ENCODE measurements around the gene PDZK1. TPM values are rescaled to one million over a fixed set of nuclear protein-coding genes. Genes with fewer than 3 reads are reported as not detected.

Gene PDZK1
- total RNA-seq, 1 donor from 2014 or later: 0.41 TPM

DNA sequence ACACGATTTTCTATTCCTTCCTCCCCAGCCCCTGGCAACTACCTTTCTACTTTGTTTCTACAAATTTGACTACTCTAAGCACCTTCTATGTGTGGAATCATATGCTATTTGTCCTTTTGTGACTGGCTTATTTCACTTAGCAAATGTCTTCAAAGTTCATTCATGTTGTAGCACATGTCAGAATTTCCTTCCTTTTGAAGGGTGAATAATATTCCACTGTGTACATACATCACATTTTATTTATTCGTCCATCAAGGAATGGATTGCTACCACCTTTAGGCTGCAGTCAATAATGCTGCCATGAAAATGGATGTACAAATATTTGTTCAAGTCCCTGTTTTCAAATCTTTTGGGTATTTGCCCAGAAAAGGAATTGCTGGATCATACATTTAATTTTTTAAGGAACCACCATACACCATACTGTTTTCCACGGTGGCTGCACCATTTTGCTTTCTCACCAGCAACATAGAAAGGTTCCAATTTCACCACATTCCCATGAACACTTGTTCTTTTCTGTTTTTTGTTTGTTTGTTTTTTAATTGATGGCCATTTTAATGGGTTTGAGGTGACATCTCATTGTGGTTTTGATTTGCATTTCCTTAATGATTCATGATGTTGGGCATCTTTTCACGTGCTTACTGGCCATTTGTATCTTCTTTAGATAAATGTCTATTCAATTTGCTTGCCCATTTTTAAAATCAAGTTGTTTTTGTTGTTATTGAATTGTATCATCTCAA, 3.3 kb upstream of the PDZK1 start:
- Mint-ChIP-seq H3K4me3 (ENCODE audit: unreplicated experiment) (no peak overlapping the region), H3K9me3 (ENCODE audit: unreplicated experiment) (no peaks in the 10 kb centered on the region), H3K4me1 (ENCODE audit: unreplicated experiment) (no peaks in the 10 kb centered on the region), H3K36me3 (ENCODE audit: low read depth, unreplicated experiment) (no peaks in the 10 kb centered on the region), H3K27ac (ENCODE audit: unreplicated experiment) (no peak overlapping the region), H3K27me3 (ENCODE audit: unreplicated experiment) (no peaks in the 10 kb centered on the region)
- TF ChIP-seq, protein P1, sequence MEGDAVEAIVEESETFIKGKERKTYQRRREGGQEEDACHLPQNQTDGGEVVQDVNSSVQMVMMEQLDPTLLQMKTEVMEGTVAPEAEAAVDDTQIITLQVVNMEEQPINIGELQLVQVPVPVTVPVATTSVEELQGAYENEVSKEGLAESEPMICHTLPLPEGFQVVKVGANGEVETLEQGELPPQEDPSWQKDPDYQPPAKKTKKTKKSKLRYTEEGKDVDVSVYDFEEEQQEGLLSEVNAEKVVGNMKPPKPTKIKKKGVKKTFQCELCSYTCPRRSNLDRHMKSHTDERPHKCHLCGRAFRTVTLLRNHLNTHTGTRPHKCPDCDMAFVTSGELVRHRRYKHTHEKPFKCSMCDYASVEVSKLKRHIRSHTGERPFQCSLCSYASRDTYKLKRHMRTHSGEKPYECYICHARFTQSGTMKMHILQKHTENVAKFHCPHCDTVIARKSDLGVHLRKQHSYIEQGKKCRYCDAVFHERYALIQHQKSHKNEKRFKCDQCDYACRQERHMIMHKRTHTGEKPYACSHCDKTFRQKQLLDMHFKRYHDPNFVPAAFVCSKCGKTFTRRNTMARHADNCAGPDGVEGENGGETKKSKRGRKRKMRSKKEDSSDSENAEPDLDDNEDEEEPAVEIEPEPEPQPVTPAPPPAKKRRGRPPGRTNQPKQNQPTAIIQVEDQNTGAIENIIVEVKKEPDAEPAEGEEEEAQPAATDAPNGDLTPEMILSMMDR (IDR thresholded peaks at IDR 0.05; ENCODE audit: unreplicated experiment): no peak
- no peak for DNase-seq (ENCODE audit: low spot score)

DNA sequence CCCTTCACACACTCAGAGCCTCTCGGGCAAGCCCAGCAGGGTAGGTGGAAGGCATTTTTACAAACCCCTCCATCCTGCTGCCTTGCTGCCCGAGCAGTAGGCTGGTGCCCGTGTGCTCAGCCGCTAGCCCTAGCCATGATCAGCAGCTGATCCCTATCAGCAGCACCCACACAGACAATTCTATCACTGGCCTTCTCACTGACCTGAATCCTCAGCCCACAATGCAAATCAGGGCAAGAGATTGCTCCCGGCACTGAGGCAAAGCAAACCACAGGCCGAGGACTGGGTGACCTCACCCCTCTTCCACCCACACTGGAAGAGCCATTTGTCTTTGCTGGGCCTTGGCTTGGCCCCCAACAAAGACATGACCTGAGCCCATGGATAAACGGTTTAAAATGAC, 895 bp upstream of the PDZK1 start:
- H3K9me3 Mint-ChIP-seq (ENCODE audit: unreplicated experiment): no peaks in the 10 kb centered on the region
- H3K36me3 Mint-ChIP-seq (ENCODE audit: low read depth, unreplicated experiment): no peaks in the 10 kb centered on the region
- no peak for DNase-seq (ENCODE audit: low spot score)
- no peak overlapping the region for H3K27ac Mint-ChIP-seq (ENCODE audit: unreplicated experiment)
- TF ChIP-seq, protein P1 (IDR thresholded peaks at IDR 0.05; ENCODE audit: unreplicated experiment): no peak
- no peaks in the 10 kb centered on the region for H3K27me3 Mint-ChIP-seq (ENCODE audit: unreplicated experiment)
- no peaks in the 10 kb centered on the region for H3K4me1 Mint-ChIP-seq (ENCODE audit: unreplicated experiment)
- H3K4me3 Mint-ChIP-seq (ENCODE audit: unreplicated experiment): no peak overlapping the region

DNA sequence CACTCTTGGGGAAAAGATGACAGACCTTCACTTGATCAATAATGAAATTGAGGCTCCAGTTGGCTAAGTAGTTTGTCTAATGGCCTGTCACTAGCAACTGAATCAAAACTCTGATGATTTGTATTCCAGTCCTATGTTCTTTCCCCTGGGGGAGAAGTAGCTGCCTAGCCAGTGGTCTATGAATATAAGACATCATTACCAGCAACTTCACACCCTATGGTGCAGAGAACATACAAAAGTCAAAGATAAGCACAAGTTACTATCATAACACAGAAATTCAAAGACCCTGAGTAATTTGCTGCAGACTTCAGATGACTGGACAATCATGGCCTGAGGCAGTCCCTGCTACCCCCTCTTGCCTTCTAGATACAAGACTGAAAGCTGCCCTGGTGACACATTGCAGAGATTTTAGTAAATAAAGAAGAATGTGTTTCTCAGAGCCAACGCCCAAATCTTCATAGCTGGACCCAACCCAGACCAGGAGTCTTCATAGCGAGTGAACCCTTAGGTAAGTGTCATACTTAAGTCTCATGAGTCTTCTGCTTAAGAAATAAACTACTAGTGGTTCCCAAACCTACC, 993 bp downstream of the PDZK1 start:
- H3K4me1 Mint-ChIP-seq (ENCODE audit: unreplicated experiment): no peaks in the 10 kb centered on the region
- TF ChIP-seq, protein P1 (IDR thresholded peaks at IDR 0.05; ENCODE audit: unreplicated experiment): no peak

DNA sequence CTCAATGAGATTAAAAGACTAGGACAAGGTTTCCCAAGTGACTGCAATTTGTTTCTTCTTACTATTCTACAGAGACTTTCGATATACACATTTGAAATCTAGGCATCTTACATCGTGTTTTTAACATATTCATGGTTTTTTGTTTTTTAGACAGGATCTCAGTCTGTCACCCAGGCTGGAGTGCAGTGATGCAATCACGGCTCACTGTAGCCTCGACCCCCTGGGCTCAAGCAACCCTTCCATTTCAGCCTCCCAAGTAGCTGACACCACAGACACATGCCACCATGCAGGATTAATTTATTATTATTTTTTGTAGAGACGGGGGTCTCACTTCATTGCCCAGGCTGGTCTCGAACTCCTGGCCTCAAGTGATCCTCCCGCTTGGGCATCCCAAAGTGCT, 1.5 kb downstream of the PDZK1 start:
- TF ChIP-seq, protein P1 (IDR thresholded peaks at IDR 0.05; ENCODE audit: unreplicated experiment): no peak
- no peak for DNase-seq (ENCODE audit: low spot score)
- Mint-ChIP-seq H3K9me3 (ENCODE audit: unreplicated experiment) (no peaks in the 10 kb centered on the region), H3K27ac (ENCODE audit: unreplicated experiment) (no peak overlapping the region), H3K36me3 (ENCODE audit: low read depth, unreplicated experiment) (no peaks in the 10 kb centered on the region), H3K27me3 (ENCODE audit: unreplicated experiment) (no peaks in the 10 kb centered on the region), H3K4me3 (ENCODE audit: unreplicated experiment) (no peak overlapping the region), H3K4me1 (ENCODE audit: unreplicated experiment) (no peaks in the 10 kb centered on the region)

More for the DNA sequence above, 993 bp downstream of the PDZK1 start:
- H3K4me3 Mint-ChIP-seq (ENCODE audit: unreplicated experiment): no peak overlapping the region
- no peak overlapping the region for H3K27ac Mint-ChIP-seq (ENCODE audit: unreplicated experiment)
- H3K27me3 Mint-ChIP-seq (ENCODE audit: unreplicated experiment): no peaks in the 10 kb centered on the region
- no peaks in the 10 kb centered on the region for H3K9me3 Mint-ChIP-seq (ENCODE audit: unreplicated experiment)
- no peaks in the 10 kb centered on the region for H3K36me3 Mint-ChIP-seq (ENCODE audit: low read depth, unreplicated experiment)
- DNase-seq (ENCODE audit: low spot score): no peak

DNA sequence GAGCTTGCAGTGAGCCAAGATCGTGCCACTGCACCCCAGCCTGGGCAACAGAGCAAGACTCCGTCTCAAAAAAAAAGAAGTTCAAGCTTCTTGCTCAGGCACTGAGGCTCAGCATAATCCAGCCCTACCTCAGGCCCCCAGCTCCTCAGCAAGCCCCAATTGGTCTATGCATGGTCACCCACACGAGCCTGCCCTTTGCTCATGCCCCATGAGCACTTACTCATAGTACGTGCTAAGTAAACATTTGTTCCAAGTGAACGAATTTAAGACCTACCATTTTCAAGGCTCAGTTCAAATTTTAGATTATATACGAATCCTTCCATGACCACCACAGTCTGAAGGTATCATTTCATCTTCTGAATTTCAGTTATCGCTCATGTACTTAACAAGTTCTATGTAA, 4.3 kb downstream of the PDZK1 start:
- H3K9me3 Mint-ChIP-seq (ENCODE audit: unreplicated experiment): no peaks in the 10 kb centered on the region

More for the DNA sequence above, 4.3 kb downstream of the PDZK1 start:
- H3K27ac Mint-ChIP-seq (ENCODE audit: unreplicated experiment): no peak overlapping the region
- no peaks in the 10 kb centered on the region for H3K36me3 Mint-ChIP-seq (ENCODE audit: low read depth, unreplicated experiment)
- no peak overlapping the region for H3K4me3 Mint-ChIP-seq (ENCODE audit: unreplicated experiment)
- H3K27me3 Mint-ChIP-seq (ENCODE audit: unreplicated experiment): no peaks in the 10 kb centered on the region
- H3K4me1 Mint-ChIP-seq (ENCODE audit: unreplicated experiment): no peaks in the 10 kb centered on the region
- TF ChIP-seq, protein P1 (IDR thresholded peaks at IDR 0.05; ENCODE audit: unreplicated experiment): no peak
- no peak for DNase-seq (ENCODE audit: low spot score)
